Lung (tissue), 12 donors: ENCODE measurements around the gene THOC6. TPM values are rescaled to one million over a fixed set of nuclear protein-coding genes. Genes with fewer than 3 reads are reported as not detected.

Experiments used
- ATAC-seq: fragments of 200-7000 bp; cut with Tn5 transposase; one replicate; pipeline ENCODE4 v1.9.1; 2020; ENCODE audit warnings: moderate number of reproducible peaks; ENCODE audit not compliant: insufficient read depth, low FRiP score
- DNase-seq, 3 donors: peaks; one replicate each; pipeline ENCODE4 v3.0.0-alpha.2; 2013 to 2017
- H3K27ac ChIP-seq, 2 donors: one replicate each; pipeline ENCODE4 v1.5.1; 2013; ENCODE audit warnings: mild to moderate bottlenecking in 2 of 2, moderate library complexity in 2 of 2, control low read depth in 1 of 2, inconsistent platforms in 1 of 2, low read depth in 1 of 2, low read length in 1 of 2
- H3K27me3 ChIP-seq, 3 donors: one replicate each; pipeline ENCODE4 v1.5.1; 2013; ENCODE audit warnings: low read length in 2 of 3; ENCODE audit not compliant: control insufficient read depth in 3 of 3, insufficient read depth in 3 of 3
- H3K36me3 ChIP-seq, 4 donors: one replicate each; pipeline ENCODE4 v1.5.1; 2013; ENCODE audit warnings: low read length in 4 of 4, mild to moderate bottlenecking in 1 of 4, moderate library complexity in 1 of 4; ENCODE audit not compliant: control insufficient read depth in 4 of 4, insufficient read depth in 4 of 4
- H3K4me1 ChIP-seq, 5 donors: one replicate each; pipeline ENCODE4 v1.5.1; 2013; ENCODE audit warnings: low read length in 5 of 5, mild to moderate bottlenecking in 2 of 5, moderate library complexity in 1 of 5; ENCODE audit not compliant: control insufficient read depth in 5 of 5, insufficient read depth in 5 of 5
- H3K4me3 ChIP-seq: one replicate; pipeline ENCODE4 v1.5.1; 2013; ENCODE audit warnings: mild to moderate bottlenecking, control low read depth, moderate library complexity
- H3K9ac ChIP-seq, 2 donors: one replicate each; pipeline ENCODE4 v1.5.1; 2013; ENCODE audit warnings: low read length in 2 of 2, control low read depth in 1 of 2; ENCODE audit not compliant: insufficient read depth in 1 of 2
- H3K9me3 ChIP-seq, 4 donors: one replicate each; pipeline ENCODE4 v1.5.1; 2013; ENCODE audit warnings: low read length in 3 of 4, mild to moderate bottlenecking in 1 of 4, moderate library complexity in 1 of 4; ENCODE audit not compliant: control insufficient read depth in 4 of 4, insufficient read depth in 3 of 4
- CTCF ChIP-seq: IDR thresholded peaks from 2 replicates; pipeline ENCODE4 v1.5.1; 2012; ENCODE audit warnings: mild to moderate bottlenecking; ENCODE audit errors: control extremely low read depth, extremely low read depth
- WGBS, 2 donors: extraction: QIAGEN DNeasy Blood & Tissue Kit; methylation state at CpG; one replicate each; pipeline ENCODE4 v1.1.7; 2013; 5-methylcytosine and 5-hydroxymethylcytosine counted together
- polyA plus RNA-seq, 2 donors: library from polyadenylated mRNA; stranded (reverse); fragments of 200-250 nt; gene quantifications; one replicate each; pipeline ENCODE4 v1.2.1, GENCODE V29; 2013
- total RNA-seq, 2 donors: library from RNA; depleted of rRNA in 1 of 2; stranded (reverse); fragments of >200 nt in 1 of 2; gene quantifications; one replicate each; pipeline ENCODE4 v1.2.1, GENCODE V29; 2014 to 2021
- donor health status: control.
- donor health status: control.
- donor health status: Bipolar disorder and iron deficiency.
- donor health status: healthy.
- donor health status: DM: yes; HTN: yes; CAD: no.

Gene THOC6
- total and polyA plus RNA-seq, 4 donors = 12.7 to 58.3 (median 40.0) TPM

GRCh38 chr16:2990891-2991290, 32.9 kb upstream of the THOC6 start:
- DNase-seq (no peak), ATAC-seq (no peak)
- peaks cover 0 to 33% (median 7%) of the 10 kb centered on the region in 5 donors for H3K4me1 ChIP-seq
- H3K9ac ChIP-seq = no peak overlapping the region
- no peak overlapping the region for H3K4me3 ChIP-seq
- no peak for TF ChIP-seq CTCF
- no peak overlapping the region for H3K27ac ChIP-seq
- H3K9me3 ChIP-seq = no peaks in the 10 kb centered on the region
- H3K36me3 ChIP-seq = no peaks in the 10 kb centered on the region
- H3K27me3 ChIP-seq = no peaks in the 10 kb centered on the region
- WGBS, 2 donors = 65 to 86% methylated on average over 10 of the region's 10 CpGs

GRCh38 chr16:2991566-2992261, 32.1 kb upstream of the THOC6 start:
- H3K27ac ChIP-seq = no peak overlapping the region
- no peaks in the 10 kb centered on the region for H3K9me3 ChIP-seq
- H3K4me3 ChIP-seq = no peak overlapping the region
- TF ChIP-seq CTCF = no peak
- peaks cover 0 to 25% (median 4%) of the 10 kb centered on the region in 5 donors for H3K4me1 ChIP-seq
- no peak overlapping the region for H3K9ac ChIP-seq
- ATAC-seq (no peak), DNase-seq (no peak)
- H3K36me3 ChIP-seq = no peaks in the 10 kb centered on the region
- no peaks in the 10 kb centered on the region for H3K27me3 ChIP-seq
- 85 to 86% methylated on average over 11 to 12 of the region's 12 CpGs for WGBS, 2 donors

- DNase-seq = no peak
- Histone ChIP-seq H3K4me1 (peaks cover 0 to 17% (median 2%) of the 10 kb centered on the region in 5 donors), H3K27me3 (no peaks in the 10 kb centered on the region), H3K36me3 (no peaks in the 10 kb centered on the region), H3K9ac (no peak overlapping the region), H3K4me3 (no peak overlapping the region), H3K27ac (no peak overlapping the region), H3K9me3 (no peaks in the 10 kb centered on the region)
- no peak for TF ChIP-seq CTCF
- 84 to 95% methylated on average over 14 of the region's 14 CpGs for WGBS, 2 donors
- no peak for ATAC-seq
These were observed 31.3 kb upstream of the THOC6 start for GRCh38 chr16:2992383-2993081.
